ENCODE results near the gene ZNF878. TPM values are rescaled to one million over a fixed set of nuclear protein-coding genes. Genes with fewer than 3 reads are reported as not detected.

The ZNF878 gene
- polyA plus RNA-seq, 1 donor, result 2.8 TPM

DNA sequence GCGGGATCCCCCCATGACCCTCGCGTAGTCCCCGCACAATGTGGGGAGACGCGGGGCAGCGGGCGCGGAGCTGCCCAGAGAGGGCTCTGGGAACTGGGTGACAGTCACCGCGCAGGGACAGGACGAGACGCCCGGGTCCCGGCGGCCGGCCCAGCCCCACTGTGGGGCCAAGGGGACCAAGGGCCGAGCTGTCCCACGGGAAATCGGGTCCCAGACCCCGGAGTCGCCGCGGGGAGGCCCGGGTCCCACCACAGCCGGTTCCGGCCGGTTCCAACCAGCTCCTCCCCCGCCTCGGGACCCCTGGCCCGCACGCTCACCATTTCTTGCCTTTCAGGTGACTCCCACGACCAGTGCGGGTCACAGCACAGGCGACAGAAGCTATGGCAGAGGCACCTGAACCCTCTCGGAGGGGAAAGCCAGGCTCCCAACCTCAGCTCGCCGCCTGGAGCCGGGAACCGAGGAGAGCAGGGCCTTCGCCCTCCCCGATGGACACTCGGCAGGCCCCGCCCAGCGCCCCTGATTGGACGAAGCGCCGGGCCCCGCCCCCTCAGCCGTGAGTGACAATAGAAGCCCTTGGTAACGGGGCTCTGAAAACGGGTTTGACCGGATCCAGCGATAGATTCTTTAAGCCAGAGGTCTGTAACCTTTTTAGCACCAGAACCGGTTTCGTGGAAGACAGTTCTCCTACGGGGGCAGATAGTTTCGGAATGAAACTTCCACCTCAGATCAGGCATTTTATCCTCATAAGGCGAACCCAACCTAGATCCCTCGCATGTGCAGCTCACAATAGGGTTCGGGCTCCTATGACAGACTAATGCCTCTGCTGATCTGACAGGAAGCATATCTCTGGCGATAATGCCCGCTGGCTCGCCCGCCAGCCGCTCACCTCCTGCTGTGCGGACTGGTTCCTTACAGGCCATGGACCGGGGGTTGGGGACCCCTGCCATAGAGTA lies 17.3 kb downstream of the ZNF878 start, which contains the start of gene ZNF433:
ZNF433 (minus strand) TSS at position 460 of the 953 bp plus-strand sequence; CDS start at position 320, 140 bp downstream.
- DNase-seq, result peak; percentile 97

DNA sequence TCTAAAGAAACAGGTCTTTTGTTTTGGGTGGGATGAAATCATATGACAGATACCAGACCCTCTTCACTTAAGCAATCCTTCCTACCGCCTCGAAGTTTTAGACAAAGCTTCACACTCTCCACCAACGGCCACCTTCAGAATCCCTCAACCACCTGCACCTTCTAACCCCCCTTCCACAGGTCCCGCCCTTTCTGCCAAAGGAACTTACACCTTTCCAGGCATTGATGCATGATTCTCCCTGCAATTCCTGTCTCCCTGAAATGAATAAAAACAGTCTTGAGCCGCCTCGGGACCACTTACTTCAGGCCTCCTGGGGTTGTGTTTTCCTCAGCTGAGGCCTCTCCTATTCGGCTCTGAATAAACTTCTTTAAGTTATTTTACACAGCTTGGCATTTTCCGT lies 18.1 kb downstream of the ZNF878 start:
- DNase-seq, result no peak

DNA sequence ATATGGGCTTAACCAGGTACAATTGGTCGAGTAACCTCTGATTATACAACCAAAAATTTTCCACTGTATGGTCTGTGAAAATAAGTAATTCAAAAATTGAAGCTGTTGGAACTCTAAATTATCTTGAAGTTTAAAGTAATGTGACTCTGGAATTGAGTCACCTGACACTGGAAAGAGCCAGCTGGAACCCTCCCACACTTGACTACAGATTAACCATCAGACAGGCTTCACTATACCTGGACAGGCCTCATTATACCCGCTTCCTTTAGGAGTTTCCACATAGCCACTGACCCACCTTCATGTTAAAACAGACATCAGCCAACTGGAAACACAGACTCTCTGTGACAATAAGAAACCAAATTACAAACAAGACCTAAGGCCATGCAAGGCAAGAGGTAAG lies 18.6 kb downstream of the ZNF878 start:
- DNase-seq, result peak; percentile 55

DNA sequence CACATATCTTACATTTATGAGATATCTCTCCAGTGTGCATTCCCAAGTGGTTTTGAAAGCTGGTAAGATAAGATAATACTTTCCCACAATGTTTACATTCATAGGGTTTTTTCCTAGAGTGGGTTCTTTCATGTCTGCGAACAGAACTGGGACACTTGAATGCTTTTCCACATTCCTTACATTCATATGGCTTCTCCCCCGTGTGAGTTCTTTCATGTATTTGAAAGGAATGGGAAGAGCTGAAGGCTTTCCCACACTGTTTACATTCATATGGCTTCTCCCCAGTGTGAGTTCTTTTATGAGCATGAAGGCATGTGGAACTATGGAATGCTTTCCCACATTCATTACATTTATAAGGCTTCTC lies 37.0 kb downstream of the ZNF878 start:
- DNase-seq, result no peak

DNA sequence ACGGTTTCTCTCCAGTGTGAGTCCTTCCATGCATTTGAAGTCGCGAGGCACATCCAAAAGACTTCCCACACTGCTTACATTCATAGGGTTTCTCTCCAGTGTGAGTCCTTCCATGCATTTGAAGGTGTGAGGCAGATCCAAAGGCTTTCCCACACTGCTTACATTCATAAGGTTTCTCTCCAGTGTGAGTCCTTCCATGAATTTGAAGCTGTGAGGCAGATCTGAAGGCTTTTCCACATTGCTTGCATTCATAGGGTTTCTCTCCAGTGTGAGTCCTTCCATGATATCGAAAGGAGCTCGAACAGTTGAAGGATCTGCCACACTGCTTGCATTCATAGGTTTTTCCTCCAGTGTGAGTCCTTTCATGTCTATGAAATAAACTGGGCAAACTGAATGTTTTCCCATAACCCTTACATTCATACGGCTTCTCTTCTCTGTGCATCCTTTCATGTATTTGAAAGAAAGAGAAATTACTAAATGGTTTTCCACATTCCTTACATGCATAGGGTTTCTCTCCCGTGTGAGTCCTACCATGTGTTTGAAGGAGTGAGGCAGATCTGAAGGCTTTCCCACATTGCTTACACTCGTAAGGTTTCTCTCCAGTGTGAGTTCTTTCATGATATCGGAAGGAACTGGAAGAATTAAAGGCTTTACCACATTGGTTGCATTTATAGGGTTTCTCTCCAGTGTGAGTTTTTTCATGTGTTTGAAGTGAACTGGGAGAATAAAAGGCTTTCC lies 37.6 kb downstream of the ZNF878 start:
- no peak for DNase-seq

DNA sequence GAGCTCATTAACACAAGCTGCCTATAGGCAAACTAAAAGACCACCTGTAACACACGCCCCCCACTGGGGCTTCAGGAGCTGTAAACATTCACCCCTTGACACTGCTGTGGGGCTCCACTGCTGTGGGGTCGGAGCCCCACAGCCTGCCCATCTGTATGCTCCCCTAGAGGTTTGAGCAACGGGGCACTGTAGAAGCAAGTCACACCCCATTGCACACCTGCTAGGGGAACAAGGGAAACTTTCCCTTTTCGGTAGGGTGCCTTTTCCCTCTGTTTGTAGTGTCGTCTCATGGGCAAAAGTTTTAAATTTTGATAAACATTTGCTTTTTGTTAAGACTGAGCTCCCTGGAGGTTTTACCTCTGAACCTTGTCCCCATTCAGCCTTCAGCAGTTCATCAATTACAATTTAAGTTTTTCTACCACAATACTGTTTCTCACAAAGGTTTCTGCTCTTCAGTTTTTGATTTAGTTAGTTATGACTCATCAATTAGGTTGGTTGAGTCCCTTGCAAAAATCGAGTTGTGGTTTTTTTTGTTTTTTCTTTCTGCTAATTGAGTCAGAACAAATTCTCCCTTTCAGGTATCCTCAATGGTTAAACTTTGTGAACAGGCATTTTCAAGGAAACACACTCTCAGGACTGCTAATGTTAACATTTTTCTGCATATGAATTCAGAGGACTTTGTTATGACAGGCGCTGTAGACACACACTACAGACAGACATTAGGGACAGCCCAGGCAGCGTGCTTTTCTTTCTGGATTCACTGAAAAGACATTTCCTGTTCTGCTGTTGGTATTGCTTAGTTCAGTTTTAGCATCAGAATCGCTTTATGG lies 52.4 kb downstream of the ZNF878 start:
- no peak for DNase-seq

DNA sequence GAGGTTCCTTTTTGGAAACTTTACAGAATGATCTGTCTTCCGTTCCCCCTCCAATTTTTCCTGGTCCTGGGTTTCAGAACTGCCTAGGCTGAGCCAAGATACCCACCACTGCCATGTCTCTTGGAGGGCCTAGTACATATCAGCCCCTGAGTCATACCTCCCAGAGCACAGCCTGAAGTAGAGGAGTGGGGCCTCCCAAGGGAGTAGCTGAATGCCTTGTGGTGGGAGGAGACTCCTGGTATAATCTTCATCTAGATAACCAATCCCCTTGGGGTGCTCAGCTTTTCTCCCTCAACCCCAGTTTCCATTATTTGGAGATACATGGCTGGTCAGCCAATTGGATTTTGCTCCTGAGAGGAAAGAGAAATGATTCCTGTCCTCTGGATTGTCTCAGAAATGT lies 57.6 kb downstream of the ZNF878 start:
- DNase-seq, result no peak

Other genes with a start within 250 kb of the ZNF878 start
- gene ZNF440, start 238.7 kb downstream of the ZNF878 start, polyA plus RNA-seq (ENCODE audit: insufficient read length), result 28.8 TPM
- gene ZNF439, start 204.2 kb downstream of the ZNF878 start, polyA plus RNA-seq (ENCODE audit: insufficient read length), result 34.7 TPM
- gene ZNF69, start 165.2 kb downstream of the ZNF878 start, polyA plus RNA-seq (ENCODE audit: insufficient read length), result 32.2 TPM
- 29.6 TPM for gene ZNF700, start 127.9 kb downstream of the ZNF878 start, polyA plus RNA-seq (ENCODE audit: insufficient read length)
- gene ZNF763, start 87.9 kb downstream of the ZNF878 start, polyA plus RNA-seq (ENCODE audit: insufficient read length), result 13.4 TPM
- gene ZNF433, start 17.3 kb downstream of the ZNF878 start, polyA plus RNA-seq (ENCODE audit: insufficient read length), result 23.1 TPM
- gene ZNF844, start 11.8 kb upstream of the ZNF878 start, polyA plus RNA-seq (ENCODE audit: insufficient read length), result 34.0 TPM
- 8.4 TPM for gene ZNF20, start 87.4 kb upstream of the ZNF878 start, polyA plus RNA-seq (ENCODE audit: insufficient read length)
- gene ZNF625, start 103.8 kb upstream of the ZNF878 start, polyA plus RNA-seq (ENCODE audit: insufficient read length), result 20.1 TPM
- 22.2 TPM for gene ZNF136, start 110.1 kb upstream of the ZNF878 start, polyA plus RNA-seq (ENCODE audit: insufficient read length)
- 58.6 TPM for gene ZNF44, start 241.9 kb upstream of the ZNF878 start, polyA plus RNA-seq (ENCODE audit: insufficient read length)